GM12878 (cell line): ENCODE measurements around the gene RAPGEF4. TPM values are rescaled to one million over a fixed set of nuclear protein-coding genes. Genes with fewer than 3 reads are reported as not detected.

Source experiments
- ATAC-seq: fragments of 200-7000 bp; cut with Tn5 transposase; 3 replicates; pipeline ENCODE4 v1.9.1; 2020; ENCODE audit warnings: mild to moderate bottlenecking, moderate library complexity
- BruUV-seq: library from RNA; stranded (reverse); fragments of 400-500 nt; replicated peaks from 2 replicates; lab custom pipeline; 2021; lab: Mats Ljungman, UMichigan
- CTCF ChIA-PET: fragments of 300-600 bp; sonication (Branson Sonifier 250); formaldehyde crosslinking; extraction: SDS; loops from one replicate; lab custom pipeline; 2021; ENCODE audit warnings: inconsistent platforms; lab: Yijun Ruan, JAX
- POLR2A ChIA-PET: fragments of 350-600 bp; formaldehyde crosslinking; extraction: SDS; loops from one replicate; lab custom pipeline; 2021; ENCODE audit warnings: inconsistent platforms; lab: Charles Lee
- RAD21 ChIA-PET: fragments of 300-600 bp; sonication (Branson Sonifier 250); formaldehyde crosslinking; loops from one replicate; lab custom pipeline; 2023; ENCODE audit warnings: antibody characterized with exemption; ENCODE audit not compliant: unreplicated experiment; lab: Charles Lee
- SMC1A ChIA-PET: fragments of 300-600 bp; sonication (Branson Sonifier 250); formaldehyde crosslinking; loops from one replicate; lab custom pipeline; 2023; ENCODE audit not compliant: unreplicated experiment, uncharacterized antibody; lab: Charles Lee
- DNase-seq: peaks from one replicate; pipeline ENCODE4 v3.0.0-alpha.2; 2011; ENCODE audit warnings: low read depth, low spot score
- FAIRE-seq: peaks from 3 replicates; lab custom pipeline; 2011; peaks lifted over from hg19 to GRCh38; lab: Jason Lieb, UNC
- H2AFZ ChIP-seq: 2 replicates; pipeline ENCODE4 v1.6.0; 2011; ENCODE audit warnings: low read depth, low read length, control low read depth; ENCODE audit not compliant: control insufficient read depth
- H3K27ac ChIP-seq: 2 replicates; pipeline ENCODE4 v1.5.1; 2011; ENCODE audit warnings: control low read depth; ENCODE audit not compliant: control insufficient read depth, insufficient read depth
- H3K27me3 ChIP-seq, 2 experiments: replicated peaks in 1 of 2; 2 replicates each; pipeline versions ENCODE4 v1.6.0 to v1.6.1; 2011; ENCODE audit warnings: low read length in 1 of 2; ENCODE audit not compliant: control insufficient read depth in 2 of 2, insufficient read depth in 2 of 2
- H3K36me3 ChIP-seq, 2 experiments: 2 replicates each; pipeline ENCODE4 v1.5.1; 2011; ENCODE audit warnings: low read length in 1 of 2; ENCODE audit not compliant: control insufficient read depth in 2 of 2, insufficient read depth in 2 of 2
- H3K4me1 ChIP-seq: 2 replicates; pipeline ENCODE4 v1.6.1; 2011; ENCODE audit warnings: mild to moderate bottlenecking, low read length, moderate library complexity, mixed read lengths; ENCODE audit not compliant: control insufficient read depth, insufficient read depth
- H3K4me2 ChIP-seq: 2 replicates; pipeline ENCODE4 v1.6.0; 2011; ENCODE audit warnings: control low read depth; ENCODE audit not compliant: control insufficient read depth, insufficient read depth
- H3K4me3 ChIP-seq: fragments of 200-600 bp; sonication (generic); 2 replicates; pipeline ENCODE4 v1.5.1; 2016
- H3K79me2 ChIP-seq: 2 replicates; pipeline ENCODE4 v1.6.0; 2011; ENCODE audit warnings: low read length; ENCODE audit not compliant: control insufficient read depth, insufficient read depth
- H3K9ac ChIP-seq: 2 replicates; pipeline ENCODE4 v1.8.0; 2011; ENCODE audit warnings: low read length, control low read depth, mixed read lengths; ENCODE audit not compliant: control insufficient read depth, insufficient read depth
- H3K9me3 ChIP-seq: replicated peaks from 3 replicates; pipeline ENCODE4 v1.5.1; 2011; ENCODE audit warnings: mild to moderate bottlenecking, low read length; ENCODE audit not compliant: control insufficient read depth, insufficient read depth
- H4K20me1 ChIP-seq: 2 replicates; pipeline ENCODE4 v1.6.0; 2011; ENCODE audit not compliant: control insufficient read depth, insufficient read depth
- FOS ChIP-seq: IDR thresholded peaks from 3 replicates; pipeline ENCODE4 v1.6.1; 2011; ENCODE audit warnings: borderline replicate concordance; ENCODE audit not compliant: insufficient read length; ENCODE audit errors: extremely low read depth
- HDGF ChIP-seq: fragments of 450-650 bp; IDR thresholded peaks from 2 replicates; pipeline ENCODE4 v1.6.1; 2016; ENCODE audit warnings: antibody characterized with exemption
- NFYA ChIP-seq: IDR thresholded peaks from 2 replicates; pipeline ENCODE4 v1.6.1; 2011; ENCODE audit warnings: low read depth, mild to moderate bottlenecking, low read length, improper control_type of control experiment, borderline replicate concordance
- ZBED1 ChIP-seq: IDR thresholded peaks from 2 replicates; pipeline ENCODE4 v1.6.1; 2016; ENCODE audit warnings: borderline replicate concordance
- WGBS: methylation state at CpG from one replicate; pipeline ENCODE4 v1.1.6; 2016; ENCODE audit warnings: low lambda C conversion rate; ENCODE audit not compliant: insufficient replicate concordance, insufficient coverage; ENCODE audit errors: missing lambda C conversion rate; 5-methylcytosine and 5-hydroxymethylcytosine counted together
- in situ Hi-C: fragments of 300-500 bp; cut with MboI; formaldehyde crosslinking; loops from 9 replicates; pipeline ENCODE4 v1.14.3; 2018; ENCODE audit warnings: mixed read lengths
- intact Hi-C: fragments of 100-400 bp; cut with micrococcal nuclease; formaldehyde crosslinking; loops from one replicate; pipeline ENCODE4 v1.14.2; 2022; ENCODE audit not compliant: unreplicated experiment
- polyA plus RNA-seq, 11 experiments: library from polyadenylated mRNA; depleted of rRNA in 4 of 11; unstranded in 6 of 11; stranded (reverse) in 5 of 11; fragments of >200 nt; fragmentation: Nextera tagmentation in 4 of 11; fragmentation: Illumina TruSeq in 1 of 11; extraction: Ambion mirVana in 4 of 11; extraction: Trizol in 1 of 11; gene quantifications; 1 replicate in 1 of 11; 2 replicates in 10 of 11; pipeline versions ENCODE4 v1.2.1 to v1.2.3, GENCODE V29; 2011 to 2016; ENCODE audit warnings: inconsistent platforms in 2 of 11, missing spikeins in 2 of 11, low read depth in 1 of 11
- total RNA-seq, 4 experiments: library from RNA; depleted of rRNA in 3 of 4; stranded (reverse); fragments of >200 nt in 3 of 4; fragmentation: Illumina TruSeq in 1 of 4; extraction: Trizol in 1 of 4; gene quantifications; 2 replicates each; pipeline versions ENCODE4 v1.2.1 to v1.2.3, GENCODE V29; 2013 to 2021
- TF ChIP-seq, protein P1 (sequence below): IDR thresholded peaks from 2 replicates; pipeline ENCODE4 v1.6.1; 2012; ENCODE audit warnings: low read length, inconsistent platforms
- TF ChIP-seq, protein P2 (sequence below): IDR thresholded peaks from 2 replicates; pipeline ENCODE4 v1.6.1; 2011; ENCODE audit warnings: mild to moderate bottlenecking, low read depth, low read length, moderate library complexity; ENCODE audit not compliant: insufficient replicate concordance

Gene RAPGEF4
- total and polyA plus RNA-seq, 10 of the 15 experiments (the other 5 are each of a cell fraction or from before 2014, with no cell fraction given): 0.18 TPM; not detected in 8

DNA sequence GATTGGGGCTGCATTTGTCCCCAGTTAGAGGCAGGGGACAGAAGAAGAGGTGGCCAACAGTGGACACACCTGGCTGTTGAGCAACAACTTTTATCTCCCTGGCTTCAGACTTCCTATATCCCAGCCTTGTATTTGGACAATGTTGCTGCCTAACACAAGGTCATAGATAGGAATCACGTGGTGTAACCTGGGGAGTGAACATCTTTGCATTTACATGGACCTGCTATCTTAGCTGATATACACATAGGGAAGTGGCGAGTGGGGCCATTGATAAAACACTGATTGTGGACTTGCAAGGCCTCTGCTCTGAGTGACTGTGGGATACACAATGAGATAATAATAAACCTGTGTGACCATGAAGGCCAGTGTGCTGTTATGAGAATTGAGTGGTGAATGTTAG is 26.9 kb downstream of the RAPGEF4 start (continued):
- TF ChIP-seq NFYA (no peak), HDGF (no peak)
- TF ChIP-seq, protein P1, sequence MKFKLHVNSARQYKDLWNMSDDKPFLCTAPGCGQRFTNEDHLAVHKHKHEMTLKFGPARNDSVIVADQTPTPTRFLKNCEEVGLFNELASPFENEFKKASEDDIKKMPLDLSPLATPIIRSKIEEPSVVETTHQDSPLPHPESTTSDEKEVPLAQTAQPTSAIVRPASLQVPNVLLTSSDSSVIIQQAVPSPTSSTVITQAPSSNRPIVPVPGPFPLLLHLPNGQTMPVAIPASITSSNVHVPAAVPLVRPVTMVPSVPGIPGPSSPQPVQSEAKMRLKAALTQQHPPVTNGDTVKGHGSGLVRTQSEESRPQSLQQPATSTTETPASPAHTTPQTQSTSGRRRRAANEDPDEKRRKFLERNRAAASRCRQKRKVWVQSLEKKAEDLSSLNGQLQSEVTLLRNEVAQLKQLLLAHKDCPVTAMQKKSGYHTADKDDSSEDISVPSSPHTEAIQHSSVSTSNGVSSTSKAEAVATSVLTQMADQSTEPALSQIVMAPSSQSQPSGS: no peak
- TF ChIP-seq, protein P2, sequence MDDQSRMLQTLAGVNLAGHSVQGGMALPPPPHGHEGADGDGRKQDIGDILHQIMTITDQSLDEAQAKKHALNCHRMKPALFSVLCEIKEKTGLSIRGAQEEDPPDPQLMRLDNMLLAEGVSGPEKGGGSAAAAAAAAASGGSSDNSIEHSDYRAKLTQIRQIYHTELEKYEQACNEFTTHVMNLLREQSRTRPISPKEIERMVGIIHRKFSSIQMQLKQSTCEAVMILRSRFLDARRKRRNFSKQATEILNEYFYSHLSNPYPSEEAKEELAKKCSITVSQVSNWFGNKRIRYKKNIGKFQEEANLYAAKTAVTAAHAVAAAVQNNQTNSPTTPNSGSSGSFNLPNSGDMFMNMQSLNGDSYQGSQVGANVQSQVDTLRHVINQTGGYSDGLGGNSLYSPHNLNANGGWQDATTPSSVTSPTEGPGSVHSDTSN: no peak

DNA sequence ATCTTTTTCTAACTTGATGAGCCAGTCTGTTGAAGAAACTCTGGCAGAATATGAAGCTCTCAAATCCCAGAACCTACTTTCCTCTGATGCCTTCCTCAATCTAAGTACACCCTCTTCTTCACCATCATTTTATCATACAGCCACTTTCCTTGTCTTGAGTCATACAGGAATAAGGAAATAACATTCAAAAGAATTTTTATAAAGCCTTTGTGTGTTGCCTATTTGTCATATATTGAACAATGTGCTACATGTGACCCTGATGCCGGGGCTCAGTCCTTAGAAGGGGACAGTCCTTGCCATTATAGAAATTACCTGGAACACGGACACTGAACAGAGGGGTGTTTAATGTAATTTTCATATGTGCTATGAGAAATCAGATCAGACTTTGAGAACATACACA is 27.4 kb downstream of the RAPGEF4 start:
- intact Hi-C loops: no loop called here
- no peak overlapping the region for H3K4me2 ChIP-seq
- H3K9ac ChIP-seq: no peak overlapping the region
- no peaks in the 10 kb centered on the region for H4K20me1 ChIP-seq
- H2AFZ ChIP-seq: no peak overlapping the region
- CTCF ChIA-PET: no interaction called here
- no peaks in the 10 kb centered on the region for H3K27me3 ChIP-seq
- FAIRE-seq: no peak
- no TSS peak for BruUV-seq
- DNase-seq: no peak
- no peaks in the 10 kb centered on the region for H3K4me1 ChIP-seq
- RAD21 ChIA-PET: no interaction called here
- no peaks in the 10 kb centered on the region for H3K36me3 ChIP-seq
- TF ChIP-seq ZBED1 (no peak), FOS (no peak)
- POLR2A ChIA-PET: no interaction called here
- no peak overlapping the region for H3K27ac ChIP-seq
- no peak overlapping the region for H3K4me3 ChIP-seq
- H3K9me3 ChIP-seq: no peaks in the 10 kb centered on the region; the same call in 2 of the 3 replicates
- ATAC-seq: no peak
- SMC1A ChIA-PET: no interaction called here
- in situ Hi-C loops: no loop called here
- WGBS: 0% methylated on average over 2 of the region's 2 CpGs
- no peaks in the 10 kb centered on the region for H3K79me2 ChIP-seq
